ENCODE measurements around the gene HDAC2.
"Not testable (repeated sequence)": the region's sequence is repeated elsewhere in the genome, so short reads cannot be mapped to it uniquely, and the experiment has no call there.

Gene HDAC2

GRCh38 chr6:113970805-113971676, at the start of gene HDAC2:
TSS of gene HDAC2 (minus strand) at chr6:113971148. CDS start at chr6:113970908, 240 bp downstream.
- peak; percentile 91 to 92 for DNase-seq (ENCODE audit: low read depth in 2 of 2)

- DNase-seq (ENCODE audit: low read depth in 2 of 2): no peak
Measured at GRCh38 chr6:114020196-114020595, 49.2 kb upstream of the HDAC2 start.

- DNase-seq (ENCODE audit: low read depth in 2 of 2): not testable (repeated sequence)
Measured at GRCh38 chr6:114017146-114017545, 46.2 kb upstream of the HDAC2 start.

- not testable (repeated sequence) for DNase-seq (ENCODE audit: low read depth in 2 of 2)
Measured at GRCh38 chr6:114014106-114014505, 43.2 kb upstream of the HDAC2 start.

- not testable (repeated sequence) for DNase-seq (ENCODE audit: low read depth in 2 of 2)
Measured at GRCh38 chr6:114011486-114011885, 40.5 kb upstream of the HDAC2 start.

- no peak for DNase-seq (ENCODE audit: low read depth in 2 of 2)
Measured at GRCh38 chr6:114010540-114010939, 39.6 kb upstream of the HDAC2 start.

- DNase-seq (ENCODE audit: low read depth in 2 of 2): no peak
Measured at GRCh38 chr6:114009192-114009591, 38.2 kb upstream of the HDAC2 start.

- no peak for DNase-seq (ENCODE audit: low read depth in 2 of 2)
Measured at GRCh38 chr6:114008331-114008730, 37.4 kb upstream of the HDAC2 start.

- DNase-seq (ENCODE audit: low read depth in 2 of 2): peak in 1 of 2 donors; percentile 14
Measured at GRCh38 chr6:114007516-114007915, 36.6 kb upstream of the HDAC2 start.

- DNase-seq (ENCODE audit: low read depth in 2 of 2): no peak
Measured at GRCh38 chr6:114001354-114001753, 30.4 kb upstream of the HDAC2 start.

- no peak for DNase-seq (ENCODE audit: low read depth in 2 of 2)
Measured at GRCh38 chr6:114000069-114000468, 29.1 kb upstream of the HDAC2 start.

- no peak for DNase-seq (ENCODE audit: low read depth in 2 of 2)
Measured at GRCh38 chr6:113999284-113999683, 28.3 kb upstream of the HDAC2 start.

- DNase-seq (ENCODE audit: low read depth in 2 of 2): no peak
Measured at GRCh38 chr6:113998811-113999210, 27.9 kb upstream of the HDAC2 start.

GRCh38 chr6:113997116-113997515, 26.2 kb upstream of the HDAC2 start:
- DNase-seq (ENCODE audit: low read depth in 2 of 2): no peak

GRCh38 chr6:113995634-113996033, 24.7 kb upstream of the HDAC2 start:
- no peak for DNase-seq (ENCODE audit: low read depth in 2 of 2)

GRCh38 chr6:113994934-113995342, 24.0 kb upstream of the HDAC2 start:
- DNase-seq (ENCODE audit: low read depth in 2 of 2): no peak

GRCh38 chr6:113989675-113990074, 18.7 kb upstream of the HDAC2 start:
- no peak for DNase-seq (ENCODE audit: low read depth in 2 of 2)

- DNase-seq (ENCODE audit: low read depth in 2 of 2): not testable (repeated sequence)
Measured at GRCh38 chr6:113982675-113983074, 11.7 kb upstream of the HDAC2 start.

- DNase-seq (ENCODE audit: low read depth in 2 of 2): no peak
Measured at GRCh38 chr6:113982055-113982550, 11.2 kb upstream of the HDAC2 start.

- no peak for DNase-seq (ENCODE audit: low read depth in 2 of 2)
Measured at GRCh38 chr6:113980937-113981554, 10.1 kb upstream of the HDAC2 start.

GRCh38 chr6:113979937-113980336, 9.0 kb upstream of the HDAC2 start:
- DNase-seq (ENCODE audit: low read depth in 2 of 2): no peak

- no peak for DNase-seq (ENCODE audit: low read depth in 2 of 2)
Measured at GRCh38 chr6:113978084-113978675, 7.2 kb upstream of the HDAC2 start.
